Activated T-helper 17 cell treated with anti-CD3 and anti-CD28 coated beads, Interleukin-2, amount 50 U/mL, for 72 hours (primary cell): ENCODE results near the gene SHC4. TPM values are rescaled to one million over a fixed set of nuclear protein-coding genes. Genes with fewer than 3 reads are reported as not detected.

Experiments
- ATAC-seq: fragments of 150-1000 bp; cut with Tn5 transposase; replicated peaks from 2 replicates; pipeline ENCODE4 v1.10.0; 2021; ENCODE audit warnings: mild to moderate bottlenecking, moderate library complexity
- H3K27ac Mint-ChIP-seq: one replicate; pipeline ENCODE4 v1.8.0; 2022; ENCODE audit warnings: mixed read lengths
- H3K27me3 Mint-ChIP-seq: one replicate; pipeline ENCODE4 v1.8.0; 2022; ENCODE audit warnings: mixed read lengths
- H3K36me3 Mint-ChIP-seq: one replicate; pipeline ENCODE4 v1.8.0; 2022; ENCODE audit warnings: low read depth, mild to moderate bottlenecking, mixed read lengths
- H3K4me1 Mint-ChIP-seq: one replicate; pipeline ENCODE4 v1.8.0; 2022; ENCODE audit warnings: mixed read lengths
- H3K4me3 Mint-ChIP-seq: one replicate; pipeline ENCODE4 v1.8.0; 2022; ENCODE audit warnings: mild to moderate bottlenecking, mixed read lengths
- H3K9me3 Mint-ChIP-seq: one replicate; pipeline ENCODE4 v1.8.0; 2022; ENCODE audit warnings: mixed read lengths
- total RNA-seq, 2 donors: library from RNA; stranded (reverse); gene quantifications; one replicate each; pipeline ENCODE4 v1.2.3, GENCODE V29; 2022

The SHC4 gene, protein sequence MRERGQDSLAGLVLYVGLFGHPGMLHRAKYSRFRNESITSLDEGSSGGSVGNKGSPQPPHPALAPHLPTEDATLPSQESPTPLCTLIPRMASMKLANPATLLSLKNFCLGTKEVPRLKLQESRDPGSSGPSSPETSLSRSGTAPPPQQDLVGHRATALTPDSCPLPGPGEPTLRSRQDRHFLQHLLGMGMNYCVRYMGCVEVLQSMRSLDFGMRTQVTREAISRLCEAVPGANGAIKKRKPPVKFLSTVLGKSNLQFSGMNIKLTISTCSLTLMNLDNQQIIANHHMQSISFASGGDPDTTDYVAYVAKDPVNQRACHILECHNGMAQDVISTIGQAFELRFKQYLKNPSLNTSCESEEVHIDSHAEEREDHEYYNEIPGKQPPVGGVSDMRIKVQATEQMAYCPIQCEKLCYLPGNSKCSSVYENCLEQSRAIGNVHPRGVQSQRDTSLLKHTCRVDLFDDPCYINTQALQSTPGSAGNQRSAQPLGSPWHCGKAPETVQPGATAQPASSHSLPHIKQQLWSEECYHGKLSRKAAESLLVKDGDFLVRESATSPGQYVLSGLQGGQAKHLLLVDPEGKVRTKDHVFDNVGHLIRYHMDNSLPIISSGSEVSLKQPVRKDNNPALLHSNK
- 1 to 10 TPM; 1.0 TPM for total RNA-seq

DNA sequence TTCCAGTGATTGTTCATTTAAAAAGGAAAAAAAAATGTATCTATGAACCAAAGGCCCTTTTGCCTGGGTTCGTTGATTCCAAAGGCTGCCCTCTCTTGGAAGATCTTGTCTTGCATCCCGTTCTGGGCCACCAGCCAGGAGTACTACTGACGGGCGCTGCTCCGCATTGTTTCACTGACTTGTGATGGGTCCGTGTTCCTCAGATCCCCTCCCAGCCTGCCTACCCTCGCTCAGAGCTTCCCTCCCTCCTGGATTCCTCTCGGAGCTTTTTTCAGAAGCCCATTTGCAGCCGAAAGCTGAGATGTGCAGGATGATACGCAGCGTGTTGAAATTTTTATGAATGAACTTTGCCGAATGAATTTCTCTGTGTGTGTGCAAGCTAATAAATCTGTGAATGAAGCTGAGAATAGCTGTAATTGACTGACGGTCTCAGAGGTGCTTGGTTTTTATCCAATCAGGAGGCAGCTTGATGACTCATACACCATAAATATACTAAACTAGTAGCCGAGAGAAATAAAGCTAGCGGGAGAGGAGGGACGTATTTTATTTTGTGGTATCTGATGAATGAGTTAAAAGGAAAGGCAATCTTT, at the start of gene SHC4:
TSS of gene SHC4 (minus strand) at position 396 of the 590 bp plus-strand sequence. CDS start 904 bp downstream, outside the sequence.
- Mint-ChIP-seq H3K9me3 (no peaks in the 10 kb centered on the region), H3K27me3 (peaks cover 29% of the 10 kb centered on the region), H3K4me3 (peak within 1 kb of the TSS; percentile 76), H3K4me1 (peaks cover 22% of the 10 kb centered on the region), H3K36me3 (no peaks in the 10 kb centered on the region), H3K27ac (peak within 1 kb of the TSS; percentile 1)
- ATAC-seq, result peak; percentile 50

DNA sequence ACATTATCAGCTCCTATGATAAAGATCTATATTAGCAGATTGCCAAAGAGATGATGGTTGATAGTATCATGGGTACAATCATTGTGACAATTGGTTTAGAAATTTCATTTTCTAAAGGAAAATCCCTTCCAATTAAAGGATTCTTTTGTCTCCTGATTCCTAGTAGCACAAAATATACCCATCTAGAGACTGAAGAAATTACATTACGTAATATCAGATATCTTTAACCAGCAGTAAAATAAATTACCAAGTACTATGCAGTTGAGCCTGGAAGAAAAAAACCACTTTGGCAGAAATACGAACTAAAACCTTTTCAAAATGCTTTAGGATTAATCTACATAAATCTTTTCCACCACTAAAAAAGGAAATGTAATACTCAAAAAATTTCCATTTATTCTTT, 35.6 kb upstream of the SHC4 start:
- no peaks in the 10 kb centered on the region for H3K4me1 Mint-ChIP-seq
- no peaks in the 10 kb centered on the region for H3K27me3 Mint-ChIP-seq
- peaks cover 2% of the 10 kb centered on the region for H3K9me3 Mint-ChIP-seq
- no peak for ATAC-seq
- H3K4me3 Mint-ChIP-seq, result no peak overlapping the region
- peaks cover 89% of the 10 kb centered on the region for H3K36me3 Mint-ChIP-seq
- H3K27ac Mint-ChIP-seq, result no peak overlapping the region

DNA sequence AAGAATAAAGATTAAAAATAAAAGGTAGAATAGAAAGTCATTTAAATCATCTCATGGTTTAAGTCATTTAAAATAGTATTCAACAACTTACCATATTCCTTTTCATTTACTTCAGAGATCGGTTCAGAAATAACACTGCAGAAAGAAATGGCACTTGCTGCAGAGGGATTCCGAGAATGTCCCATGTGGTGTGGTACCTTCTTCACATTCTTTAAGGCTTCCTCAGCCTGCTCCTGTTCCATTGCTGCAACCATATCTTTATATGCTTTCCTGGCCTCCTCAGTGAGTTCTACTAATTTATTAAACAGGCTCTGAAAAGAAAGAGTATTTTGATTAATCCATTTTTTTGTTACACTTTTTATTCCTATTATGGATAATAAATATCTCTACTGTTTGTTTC, 32.6 kb upstream of the SHC4 start:
- no peak for ATAC-seq
- H3K27ac Mint-ChIP-seq, result no peak overlapping the region
- H3K36me3 Mint-ChIP-seq, result peaks cover 95% of the 10 kb centered on the region
- H3K9me3 Mint-ChIP-seq, result no peaks in the 10 kb centered on the region
- H3K27me3 Mint-ChIP-seq, result no peaks in the 10 kb centered on the region
- no peaks in the 10 kb centered on the region for H3K4me1 Mint-ChIP-seq
- H3K4me3 Mint-ChIP-seq, result no peak overlapping the region

DNA sequence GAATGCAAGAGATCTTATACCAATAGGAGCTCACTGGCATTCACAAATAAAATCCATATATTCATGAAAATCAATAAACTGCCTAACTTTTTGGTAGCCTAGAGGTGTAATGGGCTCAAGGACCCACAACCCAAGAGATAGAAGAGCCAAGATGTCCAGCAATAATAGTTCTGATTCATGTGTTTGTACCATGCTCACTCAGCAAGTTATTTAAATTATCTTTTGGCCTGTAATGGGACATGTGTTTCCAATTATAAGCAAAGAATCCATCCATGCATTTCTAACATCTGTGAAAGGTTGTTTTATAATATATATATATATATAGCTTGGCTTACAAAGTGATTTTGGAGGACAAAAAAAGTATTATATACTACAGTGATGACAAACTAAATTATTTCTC, 29.7 kb upstream of the SHC4 start:
- Mint-ChIP-seq H3K9me3 (no peaks in the 10 kb centered on the region), H3K27me3 (no peaks in the 10 kb centered on the region), H3K4me1 (no peaks in the 10 kb centered on the region), H3K36me3 (peaks cover 80% of the 10 kb centered on the region), H3K4me3 (no peak overlapping the region), H3K27ac (no peak overlapping the region)
- ATAC-seq, result no peak

DNA sequence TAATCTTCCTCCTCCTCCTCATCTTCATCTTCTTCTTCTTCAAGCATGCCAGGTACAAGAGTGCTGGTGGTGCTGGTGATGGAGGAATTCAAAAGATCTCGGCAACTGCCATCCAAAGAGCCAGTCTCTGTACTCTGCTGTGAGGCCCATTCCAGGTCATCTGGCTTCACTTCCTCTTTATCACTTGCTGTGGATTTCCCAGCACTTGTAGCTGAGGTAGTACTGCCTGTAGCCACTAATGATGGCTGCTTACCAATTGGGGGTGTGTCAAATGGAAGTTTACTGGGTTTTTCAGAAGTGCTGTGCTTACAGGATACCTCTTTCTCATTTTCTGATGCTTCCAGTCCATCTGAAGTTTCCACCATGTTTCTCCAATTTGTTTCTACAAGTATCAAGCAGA, 28.8 kb upstream of the SHC4 start:
- H3K4me1 Mint-ChIP-seq, result no peaks in the 10 kb centered on the region
- no peaks in the 10 kb centered on the region for H3K27me3 Mint-ChIP-seq
- no peaks in the 10 kb centered on the region for H3K9me3 Mint-ChIP-seq
- ATAC-seq, result no peak
- H3K4me3 Mint-ChIP-seq, result no peak overlapping the region
- H3K27ac Mint-ChIP-seq, result no peak overlapping the region
- H3K36me3 Mint-ChIP-seq, result peaks cover 72% of the 10 kb centered on the region

DNA sequence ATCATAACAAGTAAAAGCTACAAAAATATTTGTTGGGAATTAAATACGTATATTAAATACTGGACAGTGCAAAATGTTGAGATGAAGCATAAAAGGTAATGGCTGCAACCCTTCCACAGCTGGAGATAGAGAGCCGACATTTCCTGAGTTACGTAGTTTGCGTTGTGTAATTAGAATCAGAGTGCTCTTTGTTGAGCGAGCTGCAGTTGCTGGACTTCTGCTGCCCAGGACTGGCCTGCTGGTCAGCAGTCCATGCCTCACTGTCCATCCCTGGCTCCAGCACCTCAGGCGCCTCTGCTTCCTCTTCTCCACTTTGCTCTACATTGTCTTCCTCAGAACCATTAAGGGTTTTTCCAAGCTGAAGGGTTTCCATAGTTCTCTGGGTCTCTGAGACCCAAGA, 28.4 kb upstream of the SHC4 start:
- H3K36me3 Mint-ChIP-seq, result peaks cover 68% of the 10 kb centered on the region

DNA sequence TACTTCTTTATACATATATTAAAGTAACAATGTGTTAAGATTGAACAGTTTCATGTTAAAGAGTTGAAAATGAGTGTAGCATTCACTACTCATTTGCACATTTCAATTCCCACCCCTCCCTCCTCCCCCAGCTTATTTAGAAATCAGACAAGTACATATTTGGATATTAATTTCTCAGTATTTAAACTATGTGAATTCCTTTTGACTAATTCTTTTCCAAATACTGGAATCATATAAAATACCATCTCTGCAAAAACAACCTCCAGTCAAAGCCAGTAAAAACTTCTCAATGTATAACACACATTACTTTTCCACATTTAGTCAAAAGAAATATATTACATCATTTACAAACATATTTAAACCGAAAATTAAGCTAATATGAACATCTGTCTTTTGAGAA, 25.5 kb upstream of the SHC4 start:
- Mint-ChIP-seq H3K9me3 (no peaks in the 10 kb centered on the region), H3K36me3 (peaks cover 42% of the 10 kb centered on the region), H3K27me3 (no peaks in the 10 kb centered on the region), H3K4me3 (no peak overlapping the region), H3K4me1 (no peaks in the 10 kb centered on the region), H3K27ac (no peak overlapping the region)
- ATAC-seq, result no peak

More for the DNA sequence above, 28.4 kb upstream of the SHC4 start:
- Mint-ChIP-seq H3K4me3 (no peak overlapping the region), H3K27ac (no peak overlapping the region), H3K27me3 (no peaks in the 10 kb centered on the region), H3K9me3 (no peaks in the 10 kb centered on the region), H3K4me1 (no peaks in the 10 kb centered on the region)
- ATAC-seq, result no peak

DNA sequence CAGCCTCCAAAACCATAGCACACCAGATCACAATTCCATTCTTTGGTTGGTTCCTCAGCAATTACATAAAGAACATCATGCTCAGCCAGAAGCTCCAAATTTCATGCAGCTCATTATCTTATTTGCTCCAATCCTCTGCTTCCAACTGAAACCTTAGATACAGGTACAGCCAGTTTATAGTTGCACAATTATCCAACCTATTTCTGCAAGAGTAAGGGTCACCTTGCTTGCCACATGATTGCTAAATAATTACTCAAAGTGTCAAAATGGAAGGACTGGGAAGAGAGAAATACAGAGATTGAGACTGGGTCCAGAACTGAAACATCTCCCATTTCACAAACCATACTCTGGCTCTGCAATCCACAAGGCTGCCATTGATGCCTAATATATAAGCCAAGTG, 23.4 kb upstream of the SHC4 start:
- Mint-ChIP-seq H3K27me3 (no peaks in the 10 kb centered on the region), H3K4me3 (no peak overlapping the region), H3K9me3 (no peaks in the 10 kb centered on the region), H3K4me1 (no peaks in the 10 kb centered on the region), H3K36me3 (peaks cover 23% of the 10 kb centered on the region), H3K27ac (no peak overlapping the region)
- ATAC-seq, result no peak

DNA sequence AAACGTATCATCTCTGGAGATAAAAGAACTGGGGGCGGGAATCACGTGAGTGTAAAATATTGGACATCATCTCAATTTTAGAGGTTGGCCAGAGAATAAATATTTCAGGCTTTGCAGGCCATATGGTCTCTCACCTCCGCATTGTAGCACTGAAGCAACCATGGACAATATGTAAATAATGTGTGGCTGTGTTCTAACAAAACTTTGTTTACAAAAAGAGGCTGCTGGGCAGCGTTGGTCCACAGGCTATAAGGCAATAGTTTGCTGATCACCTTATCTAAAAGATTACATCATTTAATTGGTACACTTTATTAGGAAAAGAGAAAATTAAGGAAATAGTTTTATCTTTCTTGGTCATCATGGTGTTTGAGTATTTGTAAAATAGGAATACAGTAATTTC, 22.5 kb upstream of the SHC4 start:
- H3K27me3 Mint-ChIP-seq, result peaks cover 4% of the 10 kb centered on the region
- no peak overlapping the region for H3K27ac Mint-ChIP-seq
- no peak for ATAC-seq
- no peak overlapping the region for H3K4me3 Mint-ChIP-seq
- H3K9me3 Mint-ChIP-seq, result no peaks in the 10 kb centered on the region
- H3K36me3 Mint-ChIP-seq, result peaks cover 14% of the 10 kb centered on the region
- no peaks in the 10 kb centered on the region for H3K4me1 Mint-ChIP-seq

DNA sequence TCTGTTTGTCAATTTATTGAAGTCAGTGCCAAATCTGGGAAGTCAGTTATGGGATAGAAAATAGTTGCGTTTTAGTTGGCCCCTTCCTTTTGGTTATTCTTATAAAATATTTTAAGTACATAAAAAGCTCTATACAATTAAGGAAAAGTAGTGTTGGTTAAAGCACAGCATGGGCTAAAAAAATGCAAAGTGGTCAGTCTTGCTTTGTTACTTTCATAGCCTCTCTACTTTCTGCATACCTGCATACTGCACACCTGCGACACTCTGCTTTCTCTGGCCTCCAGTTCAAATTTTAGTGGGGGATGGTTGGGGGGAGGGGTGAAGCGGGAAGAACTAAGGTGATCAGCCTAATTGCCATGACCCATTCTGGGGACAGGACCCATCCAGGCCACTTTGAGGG, 21.8 kb upstream of the SHC4 start:
- ATAC-seq, result no peak
- H3K36me3 Mint-ChIP-seq, result peaks cover 7% of the 10 kb centered on the region
- no peak overlapping the region for H3K27ac Mint-ChIP-seq
- no peaks in the 10 kb centered on the region for H3K9me3 Mint-ChIP-seq
- peaks cover 8% of the 10 kb centered on the region for H3K27me3 Mint-ChIP-seq
- no peak overlapping the region for H3K4me3 Mint-ChIP-seq
- no peaks in the 10 kb centered on the region for H3K4me1 Mint-ChIP-seq

DNA sequence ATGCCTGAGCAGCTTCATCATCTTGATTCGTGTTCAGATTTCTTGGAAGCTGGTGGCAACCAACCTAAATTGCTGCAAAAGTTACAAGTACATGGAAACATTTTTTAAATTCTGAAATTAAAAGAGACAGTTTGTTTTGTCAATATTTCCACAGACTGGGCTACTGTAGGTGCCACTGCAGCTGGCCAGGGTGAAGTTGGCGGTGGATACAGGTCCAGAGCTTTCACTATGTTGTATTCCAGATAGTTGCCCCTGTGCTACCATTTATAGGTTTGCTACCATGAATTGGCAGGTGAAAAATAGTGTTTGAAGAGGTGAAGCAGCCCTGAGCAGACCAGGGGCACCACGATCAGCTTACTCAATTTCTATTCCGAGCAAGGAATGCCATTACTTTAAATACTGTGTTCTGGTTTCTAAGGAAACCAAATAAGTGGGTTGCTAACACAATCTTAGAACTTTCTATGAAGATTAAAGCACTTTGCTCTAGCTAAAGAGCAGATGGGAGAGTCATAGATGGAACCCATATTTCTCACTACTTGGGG, 21.2 kb upstream of the SHC4 start:
- Mint-ChIP-seq H3K4me3 (no peak overlapping the region), H3K4me1 (no peaks in the 10 kb centered on the region), H3K27ac (no peak overlapping the region), H3K36me3 (peaks cover under 1% of the 10 kb centered on the region), H3K27me3 (peaks cover 8% of the 10 kb centered on the region), H3K9me3 (no peaks in the 10 kb centered on the region)
- ATAC-seq, result no peak

DNA sequence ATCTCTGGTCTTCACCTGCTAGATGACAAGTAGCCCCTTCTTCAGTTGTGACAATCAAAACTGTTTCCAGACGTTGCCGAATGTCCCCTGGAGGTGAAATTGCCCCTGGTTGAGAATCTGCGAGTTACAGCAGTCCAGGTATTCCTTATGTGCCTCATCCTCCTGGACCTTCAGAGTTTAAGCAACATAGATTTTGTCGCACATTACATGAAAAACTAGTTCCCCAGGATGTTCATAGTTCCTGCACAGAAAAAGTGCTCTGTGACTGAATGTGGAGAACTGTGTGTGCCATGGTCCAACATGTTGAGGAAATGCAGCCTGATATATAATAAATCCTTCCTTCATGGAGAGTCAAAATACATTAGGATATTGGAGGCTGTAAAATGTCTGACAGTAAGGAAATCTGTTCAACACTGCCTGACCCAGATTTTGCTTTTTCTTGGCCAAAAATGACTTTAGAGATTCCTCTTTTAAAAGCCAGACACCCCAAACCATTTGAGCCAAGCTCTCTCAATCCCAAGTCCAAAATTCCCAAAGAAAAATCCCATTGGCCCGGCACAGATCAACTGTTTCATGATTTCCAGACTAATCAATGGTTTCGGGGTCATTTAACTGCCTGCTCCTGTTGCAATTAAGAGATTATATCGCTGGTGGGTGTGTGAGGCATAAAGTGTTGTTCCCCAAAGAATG, 20.4 kb upstream of the SHC4 start:
- no peaks in the 10 kb centered on the region for H3K36me3 Mint-ChIP-seq
- H3K4me1 Mint-ChIP-seq, result no peaks in the 10 kb centered on the region
- H3K27me3 Mint-ChIP-seq, result peaks cover 12% of the 10 kb centered on the region
- no peak overlapping the region for H3K27ac Mint-ChIP-seq
- H3K9me3 Mint-ChIP-seq, result no peaks in the 10 kb centered on the region
- no peak for ATAC-seq
- H3K4me3 Mint-ChIP-seq, result no peak overlapping the region

DNA sequence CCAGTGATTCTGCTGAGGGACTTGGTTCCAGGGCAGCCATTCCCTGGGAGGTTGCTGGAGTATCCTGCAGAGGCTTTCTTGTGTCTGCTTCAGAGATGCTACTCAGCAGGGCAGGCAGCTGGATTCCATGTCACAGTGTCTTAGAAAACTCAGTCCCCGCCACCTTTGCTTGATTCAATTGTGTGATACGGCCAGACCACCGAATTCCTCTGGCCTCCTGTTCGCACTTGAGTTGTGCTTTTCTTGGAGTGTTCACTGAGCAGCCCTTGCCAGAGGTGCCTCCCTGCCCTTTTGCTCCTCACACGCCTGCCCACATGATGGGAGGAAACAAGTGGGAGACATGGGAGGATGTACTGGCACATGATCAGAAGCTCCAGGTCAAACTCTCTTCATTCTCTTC, 19.6 kb upstream of the SHC4 start:
- ATAC-seq, result no peak
- H3K36me3 Mint-ChIP-seq, result no peaks in the 10 kb centered on the region
- H3K4me3 Mint-ChIP-seq, result no peak overlapping the region
- no peaks in the 10 kb centered on the region for H3K4me1 Mint-ChIP-seq
- H3K27me3 Mint-ChIP-seq, result peaks cover 12% of the 10 kb centered on the region
- H3K27ac Mint-ChIP-seq, result no peak overlapping the region
- no peaks in the 10 kb centered on the region for H3K9me3 Mint-ChIP-seq

DNA sequence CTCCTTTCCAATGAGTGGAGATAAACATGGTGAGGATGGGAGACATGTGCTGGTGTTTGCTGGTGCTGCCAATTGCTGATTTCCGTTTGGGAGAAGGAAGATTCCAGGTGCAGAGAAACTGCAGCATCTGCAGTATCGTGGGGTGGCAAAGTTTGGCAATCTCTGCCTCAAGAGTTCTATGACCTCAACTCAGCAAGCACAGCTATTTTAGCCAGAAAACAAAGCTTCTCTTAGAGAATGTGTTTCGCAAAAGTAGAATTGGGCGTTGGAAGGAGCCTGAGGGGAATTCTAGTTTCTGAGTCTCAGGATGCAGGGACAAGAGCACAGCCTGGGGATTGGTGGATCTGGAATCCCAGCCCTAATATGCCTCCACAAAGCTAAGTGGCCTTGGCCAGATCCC, 18.2 kb upstream of the SHC4 start:
- ATAC-seq, result no peak
- H3K4me1 Mint-ChIP-seq, result no peaks in the 10 kb centered on the region

More for the DNA sequence above, 18.2 kb upstream of the SHC4 start:
- Mint-ChIP-seq H3K9me3 (no peaks in the 10 kb centered on the region), H3K4me3 (no peak overlapping the region), H3K36me3 (no peaks in the 10 kb centered on the region), H3K27me3 (peaks cover 15% of the 10 kb centered on the region), H3K27ac (no peak overlapping the region)
